HFF-Myc (cell line): ENCODE data around the gene SHKBP1.

Experiments
- DNase-seq: peaks from one replicate; pipeline ENCODE4 v3.0.0-alpha.2; 2011; ENCODE audit warnings: low read depth; ENCODE audit errors: extremely low read depth
- H3K4me3 ChIP-seq: replicated peaks from 2 replicates; pipeline ENCODE4 v1.5.1; 2011; ENCODE audit warnings: low read depth, mild to moderate bottlenecking, control low read depth, low read length
- TF ChIP-seq, protein P1 (sequence below): IDR thresholded peaks from 2 replicates; pipeline ENCODE4 v1.5.1; 2012; ENCODE audit warnings: mild to moderate bottlenecking, low read depth, low read length, control low read depth; ENCODE audit errors: missing control alignments

Gene SHKBP1

GRCh38 chr19:40603071-40603388 lies 26.4 kb downstream of the SHKBP1 start:
- no peak for DNase-seq
- H3K4me3 ChIP-seq = peak overlapping the region; percentile 63
- TF ChIP-seq, protein P1, sequence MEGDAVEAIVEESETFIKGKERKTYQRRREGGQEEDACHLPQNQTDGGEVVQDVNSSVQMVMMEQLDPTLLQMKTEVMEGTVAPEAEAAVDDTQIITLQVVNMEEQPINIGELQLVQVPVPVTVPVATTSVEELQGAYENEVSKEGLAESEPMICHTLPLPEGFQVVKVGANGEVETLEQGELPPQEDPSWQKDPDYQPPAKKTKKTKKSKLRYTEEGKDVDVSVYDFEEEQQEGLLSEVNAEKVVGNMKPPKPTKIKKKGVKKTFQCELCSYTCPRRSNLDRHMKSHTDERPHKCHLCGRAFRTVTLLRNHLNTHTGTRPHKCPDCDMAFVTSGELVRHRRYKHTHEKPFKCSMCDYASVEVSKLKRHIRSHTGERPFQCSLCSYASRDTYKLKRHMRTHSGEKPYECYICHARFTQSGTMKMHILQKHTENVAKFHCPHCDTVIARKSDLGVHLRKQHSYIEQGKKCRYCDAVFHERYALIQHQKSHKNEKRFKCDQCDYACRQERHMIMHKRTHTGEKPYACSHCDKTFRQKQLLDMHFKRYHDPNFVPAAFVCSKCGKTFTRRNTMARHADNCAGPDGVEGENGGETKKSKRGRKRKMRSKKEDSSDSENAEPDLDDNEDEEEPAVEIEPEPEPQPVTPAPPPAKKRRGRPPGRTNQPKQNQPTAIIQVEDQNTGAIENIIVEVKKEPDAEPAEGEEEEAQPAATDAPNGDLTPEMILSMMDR = no peak

GRCh38 chr19:40603389-40604170 lies 26.9 kb downstream of the SHKBP1 start:
- H3K4me3 ChIP-seq = peak overlapping the region; percentile 63
- TF ChIP-seq, protein P1 = no peak
- DNase-seq = peak; percentile 93

GRCh38 chr19:40604171-40604646 lies 27.5 kb downstream of the SHKBP1 start:
- DNase-seq = no peak
- TF ChIP-seq, protein P1 = no peak
- 0 out of 2 replicates have a peak overlapping the region, but pooled peaks have one; percentile 63 for H3K4me3 ChIP-seq

DNA sequence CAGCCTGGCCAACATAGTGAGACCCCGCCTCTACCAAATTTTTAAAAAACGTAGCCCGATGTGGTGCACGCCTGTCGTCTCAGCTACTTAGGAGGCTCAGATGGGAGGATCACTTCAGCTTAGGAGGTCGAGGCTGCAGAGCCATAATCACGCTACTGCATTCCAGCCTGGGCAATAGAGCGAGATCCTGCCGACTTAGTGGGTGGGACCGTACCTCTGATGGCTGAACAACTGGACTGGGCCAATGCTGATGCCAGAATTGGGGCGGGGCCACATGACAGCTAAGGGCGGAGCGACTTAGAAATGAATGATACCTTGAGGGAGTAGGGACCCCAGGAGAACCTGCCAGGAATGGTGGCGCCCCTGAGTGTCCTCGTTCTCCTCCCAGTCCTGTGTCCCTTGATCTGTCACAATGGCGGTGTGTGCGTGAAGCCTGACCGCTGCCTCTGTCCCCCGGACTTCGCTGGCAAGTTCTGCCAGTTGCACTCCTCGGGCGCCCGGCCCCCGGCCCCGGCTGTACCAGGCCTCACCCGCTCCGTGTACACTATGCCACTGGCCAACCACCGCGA lies 28.1 kb downstream of the SHKBP1 start:
- H3K4me3 ChIP-seq = peak overlapping the region; percentile 30
- TF ChIP-seq, protein P1 = no peak
- no peak for DNase-seq

- TF ChIP-seq, protein P1 = peak; percentile 20
- DNase-seq = no peak
- H3K4me3 ChIP-seq = peak overlapping the region; percentile 30
Observed at GRCh38 chr19:40605216-40605971, 28.7 kb downstream of the SHKBP1 start.

GRCh38 chr19:40607311-40608239 lies 30.9 kb downstream of the SHKBP1 start:
- no peak overlapping the region for H3K4me3 ChIP-seq
- TF ChIP-seq, protein P1 = no peak
- DNase-seq = no peak
